OCI-LY1 (cell line): ENCODE measurements around the gene OSBPL2.

ENCODE experiments used
- H2AFZ ChIP-seq: fragments of 200-600 bp; sonication (generic), shearing (Covaris generic); 2 replicates; pipeline ENCODE4 v1.6.0; 2014; ENCODE audit warnings: antibody characterized with exemption, mild to moderate bottlenecking, low read length
- H3F3A ChIP-seq: fragments of 200-600 bp; sonication (generic), shearing (Covaris generic); 2 replicates; pipeline ENCODE4 v1.6.0; 2014; ENCODE audit warnings: mild to moderate bottlenecking, antibody characterized with exemption, low read length, moderate library complexity; ENCODE audit not compliant: insufficient read depth
- H3K27ac ChIP-seq: fragments of 200-600 bp; sonication (generic); 2 replicates; pipeline ENCODE4 v1.5.1; 2014; ENCODE audit warnings: low read length, mixed run types, mild to moderate bottlenecking, low read depth; ENCODE audit not compliant: poor library complexity, severe bottlenecking
- H3K27me3 ChIP-seq: fragments of 200-600 bp; sonication (generic); 2 replicates; pipeline ENCODE4 v1.6.0; 2014; ENCODE audit warnings: antibody characterized with exemption, mild to moderate bottlenecking, low read length, moderate library complexity; ENCODE audit not compliant: insufficient read depth
- H3K36me3 ChIP-seq: fragments of 200-600 bp; sonication (generic); 2 replicates; pipeline ENCODE4 v1.6.1; 2014; ENCODE audit warnings: mild to moderate bottlenecking, antibody characterized with exemption, low read length, moderate library complexity, mixed read lengths; ENCODE audit not compliant: insufficient read depth
- H3K4me1 ChIP-seq: fragments of 200-600 bp; sonication (generic); 2 replicates; pipeline ENCODE4 v1.5.1; 2014; ENCODE audit warnings: mild to moderate bottlenecking, low read length, moderate library complexity; ENCODE audit not compliant: insufficient read depth, severe bottlenecking
- H3K4me2 ChIP-seq: fragments of 200-600 bp; sonication (generic), shearing (Covaris generic); 2 replicates; pipeline ENCODE4 v1.6.1; 2014; ENCODE audit warnings: low read length
- H3K4me3 ChIP-seq: fragments of 200-600 bp; sonication (generic); 2 replicates; pipeline ENCODE4 v1.5.1; 2014; ENCODE audit warnings: low read length, low read depth, mild to moderate bottlenecking, mixed read lengths; ENCODE audit not compliant: poor library complexity, severe bottlenecking
- H3K79me2 ChIP-seq: fragments of 200-600 bp; shearing (Covaris generic); 2 replicates; pipeline ENCODE4 v1.6.1; 2016; ENCODE audit warnings: mixed run types, low read length, mixed read lengths; ENCODE audit not compliant: insufficient read depth
- H3K9ac ChIP-seq: fragments of 200-600 bp; sonication (generic), shearing (Covaris generic); 2 replicates; pipeline ENCODE4 v1.6.1; 2014; ENCODE audit warnings: mild to moderate bottlenecking, low read length, mixed read lengths
- H3K9me2 ChIP-seq: fragments of 200-600 bp; sonication (generic), shearing (Covaris generic); 2 replicates; pipeline ENCODE4 v1.6.1; 2014; ENCODE audit warnings: low read depth, mild to moderate bottlenecking, low read length, mixed read lengths
- H3K9me3 ChIP-seq: fragments of 200-600 bp; shearing (Covaris generic); 2 replicates; pipeline ENCODE4 v1.6.1; 2014; ENCODE audit warnings: low read length, mixed read lengths
- H4K20me1 ChIP-seq: fragments of 200-600 bp; sonication (generic), shearing (Covaris generic); 2 replicates; pipeline ENCODE4 v1.6.0; 2016; ENCODE audit warnings: mild to moderate bottlenecking, low read length; ENCODE audit not compliant: insufficient read depth
- CTCF ChIP-seq: fragments of 200-600 bp; sonication (generic), shearing (Covaris generic); IDR thresholded peaks from 2 replicates; pipeline ENCODE4 v1.5.1; 2017; ENCODE audit warnings: mild to moderate bottlenecking, antibody characterized with exemption, low read length, moderate library complexity, mixed read lengths
- EZH2 ChIP-seq: fragments of 200-600 bp; sonication (generic), shearing (Covaris generic); IDR thresholded peaks from 2 replicates; pipeline ENCODE4 v1.8.0; 2017; ENCODE audit warnings: borderline replicate concordance, mixed run types, mild to moderate bottlenecking, antibody characterized with exemption, low read length, moderate library complexity, mixed read lengths

Gene OSBPL2

GRCh38 chr20:62217913-62218773 lies 20.2 kb upstream of the OSBPL2 start:
- no peaks in the 10 kb centered on the region for H3K9me3 ChIP-seq
- no peak overlapping the region for H3K27ac ChIP-seq
- no peaks in the 10 kb centered on the region for H3F3A ChIP-seq
- no peaks in the 10 kb centered on the region for H3K4me1 ChIP-seq
- H3K9ac ChIP-seq: no peak overlapping the region
- no peaks in the 10 kb centered on the region for H4K20me1 ChIP-seq
- TF ChIP-seq CTCF: no peak
- no peak for TF ChIP-seq EZH2
- H3K36me3 ChIP-seq: no peaks in the 10 kb centered on the region
- no peak overlapping the region for H2AFZ ChIP-seq
- H3K27me3 ChIP-seq: peaks cover 5% of the 10 kb centered on the region; the same call in 1 of the 2 replicates
- H3K79me2 ChIP-seq: no peaks in the 10 kb centered on the region
- H3K9me2 ChIP-seq: no peaks in the 10 kb centered on the region
- H3K4me3 ChIP-seq: no peak overlapping the region
- H3K4me2 ChIP-seq: no peak overlapping the region

- no peaks in the 10 kb centered on the region for H4K20me1 ChIP-seq
- H3K4me1 ChIP-seq: no peaks in the 10 kb centered on the region
- no peaks in the 10 kb centered on the region for H3K9me2 ChIP-seq
- H3K9me3 ChIP-seq: no peaks in the 10 kb centered on the region
- TF ChIP-seq CTCF (no peak), EZH2 (no peak)
- H3K27me3 ChIP-seq: peaks cover 5% of the 10 kb centered on the region; the same call in 1 of the 2 replicates
- no peak overlapping the region for H3K9ac ChIP-seq
- peak overlapping the region; percentile 4; the same call in 1 of the 2 replicates for H3K4me2 ChIP-seq
- no peaks in the 10 kb centered on the region for H3F3A ChIP-seq
- H3K27ac ChIP-seq: no peak overlapping the region
- no peak overlapping the region for H2AFZ ChIP-seq
- H3K4me3 ChIP-seq: no peak overlapping the region
- H3K79me2 ChIP-seq: no peaks in the 10 kb centered on the region
- H3K36me3 ChIP-seq: no peaks in the 10 kb centered on the region
These were observed 19.0 kb upstream of the OSBPL2 start for GRCh38 chr20:62219101-62219991.

GRCh38 chr20:62219992-62220665 lies 18.2 kb upstream of the OSBPL2 start, which contains the start of gene HRH3:
Gene HRH3 (minus strand): TSS chr20:62220278. CDS start chr20:62219970, 308 bp downstream.
- no peak for TF ChIP-seq EZH2
- TF ChIP-seq CTCF: no peak
- H3K27me3 ChIP-seq: peaks cover 5% of the 10 kb centered on the region; the same call in 1 of the 2 replicates
- H4K20me1 ChIP-seq: no peaks in the 10 kb centered on the region
- no peaks in the 10 kb centered on the region for H3K36me3 ChIP-seq
- no peak within 1 kb of the TSS for H3K9ac ChIP-seq
- H3F3A ChIP-seq: no peaks in the 10 kb centered on the region
- H3K4me1 ChIP-seq: no peaks in the 10 kb centered on the region
- H3K27ac ChIP-seq: no peak within 1 kb of the TSS
- peak within 1 kb of the TSS; percentile 4; the same call in 1 of the 2 replicates for H3K4me2 ChIP-seq
- H3K9me2 ChIP-seq: no peaks in the 10 kb centered on the region
- H3K79me2 ChIP-seq: no peaks in the 10 kb centered on the region
- H3K9me3 ChIP-seq: no peaks in the 10 kb centered on the region
- H3K4me3 ChIP-seq: no peak within 1 kb of the TSS
- no peak within 1 kb of the TSS for H2AFZ ChIP-seq
